Hematopoietic multipotent progenitor cell treated with erythropoietin and hydrocortisone succinate and interleukin-3 and kit ligand, for 6 days (in vitro differentiated cells): Measurements from ENCODE around the gene LRP1.

Experiments used
- DNase-seq: peaks from one replicate; pipeline ENCODE4 v3.0.0-alpha.2; 2015

The LRP1 gene

GRCh38 chr12:57215065-57215464, 86.8 kb downstream of the LRP1 start:
- no peak for DNase-seq

DNA sequence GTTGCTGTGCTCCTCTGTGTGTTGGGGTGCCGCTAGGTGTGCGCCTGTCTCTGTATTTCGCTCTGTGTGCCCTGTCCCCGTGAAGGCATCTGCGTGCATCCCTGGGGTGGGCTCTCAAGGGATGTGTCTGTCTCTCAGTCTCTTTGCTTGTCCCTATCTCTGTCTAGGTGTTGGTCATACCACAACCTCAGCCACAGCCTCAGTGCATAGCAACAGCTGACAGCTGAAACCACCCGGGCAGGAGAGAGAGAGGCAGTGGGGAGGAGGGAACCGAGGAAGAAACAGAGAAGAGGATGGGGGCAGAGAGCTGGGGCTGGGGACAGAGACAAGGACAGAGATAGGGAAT, 87.4 kb downstream of the LRP1 start:
- peak; percentile 59 for DNase-seq

- no peak for DNase-seq
These were observed 88.0 kb downstream of the LRP1 start, which contains the start of gene NXPH4 for GRCh38 chr12:57216014-57216911. Gene NXPH4 (plus strand): TSS chr12:57216794. CDS start chr12:57216970, 176 bp downstream.

- no peak for DNase-seq
These were observed 88.9 kb downstream of the LRP1 start for GRCh38 chr12:57216921-57217879.

DNA sequence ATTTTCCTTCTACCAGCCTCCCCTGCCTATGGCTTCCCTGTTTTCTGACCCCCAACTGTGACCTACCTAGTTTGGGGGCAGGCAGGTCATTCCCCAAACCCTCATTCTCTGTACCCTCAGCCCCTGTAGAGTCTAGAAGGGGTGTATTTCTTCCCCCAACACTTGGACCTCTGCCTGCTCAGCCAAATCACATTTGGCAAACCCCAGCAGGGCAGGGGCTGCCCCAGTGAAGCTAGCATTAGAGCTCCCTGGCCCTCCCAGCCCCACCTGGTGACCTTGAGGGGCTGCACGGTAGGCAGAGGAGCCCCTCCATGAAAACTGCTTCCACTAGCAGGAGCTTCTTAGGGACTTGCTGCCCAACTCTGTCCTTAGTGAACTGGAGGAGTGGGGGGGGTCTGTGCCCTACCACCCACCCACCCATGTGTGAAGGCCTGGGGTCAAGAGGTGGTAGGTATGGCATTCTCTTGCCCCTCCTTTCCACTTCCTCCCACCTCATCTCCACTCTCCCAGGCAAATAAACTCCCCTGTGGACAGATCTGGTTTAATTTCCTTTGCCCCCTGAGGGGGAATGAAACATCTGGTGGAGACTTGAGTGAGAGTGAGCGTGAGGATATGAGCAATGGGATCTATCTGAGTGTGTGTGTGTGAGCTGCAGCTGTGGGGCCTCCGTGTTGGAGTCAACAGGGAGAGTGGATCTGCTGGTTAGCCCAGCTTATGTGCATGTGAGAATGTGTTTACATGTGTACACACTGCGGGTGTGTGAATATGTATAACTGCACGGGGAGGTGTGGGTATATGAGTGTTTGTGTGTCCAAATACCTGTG, 90.0 kb downstream of the LRP1 start:
- no peak for DNase-seq

DNA sequence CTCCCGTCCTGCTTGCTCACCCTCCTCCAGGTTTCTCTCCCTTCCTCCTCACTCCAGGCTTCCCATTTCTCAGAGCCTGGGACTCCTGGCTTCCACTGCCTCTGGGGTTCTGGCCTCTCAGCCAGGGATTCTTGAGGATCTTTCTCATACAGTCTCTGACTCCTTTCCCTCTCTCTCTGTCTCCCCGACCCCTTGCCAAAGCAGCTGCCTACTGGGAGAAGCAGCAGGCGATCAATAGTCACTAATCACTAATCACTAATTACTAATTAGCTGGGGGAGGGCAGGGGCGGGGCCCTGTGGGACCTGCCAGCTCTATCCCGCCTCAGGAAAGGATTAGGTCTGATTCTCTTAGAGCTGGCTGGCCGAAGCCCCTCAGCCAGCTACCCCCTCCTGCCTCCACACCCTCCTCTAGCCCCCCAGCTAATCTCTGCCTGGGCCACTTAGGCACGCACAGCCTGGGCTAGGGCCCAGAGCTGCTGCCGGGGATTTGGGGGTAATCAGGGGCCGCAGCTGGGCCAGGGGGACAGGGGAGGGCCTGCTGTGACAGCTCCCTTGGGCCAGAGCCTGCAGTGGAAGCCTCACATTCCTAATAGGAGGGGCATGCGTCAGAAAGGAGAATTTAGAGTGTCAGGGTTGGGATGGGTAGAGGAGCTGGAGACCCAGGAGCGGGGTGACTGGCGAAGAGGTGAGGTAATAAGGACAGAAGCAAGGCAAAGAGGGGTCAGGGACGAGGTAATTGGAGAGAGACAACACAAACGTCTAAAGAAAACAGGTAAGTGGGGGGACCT, 91.1 kb downstream of the LRP1 start:
- no peak for DNase-seq

DNA sequence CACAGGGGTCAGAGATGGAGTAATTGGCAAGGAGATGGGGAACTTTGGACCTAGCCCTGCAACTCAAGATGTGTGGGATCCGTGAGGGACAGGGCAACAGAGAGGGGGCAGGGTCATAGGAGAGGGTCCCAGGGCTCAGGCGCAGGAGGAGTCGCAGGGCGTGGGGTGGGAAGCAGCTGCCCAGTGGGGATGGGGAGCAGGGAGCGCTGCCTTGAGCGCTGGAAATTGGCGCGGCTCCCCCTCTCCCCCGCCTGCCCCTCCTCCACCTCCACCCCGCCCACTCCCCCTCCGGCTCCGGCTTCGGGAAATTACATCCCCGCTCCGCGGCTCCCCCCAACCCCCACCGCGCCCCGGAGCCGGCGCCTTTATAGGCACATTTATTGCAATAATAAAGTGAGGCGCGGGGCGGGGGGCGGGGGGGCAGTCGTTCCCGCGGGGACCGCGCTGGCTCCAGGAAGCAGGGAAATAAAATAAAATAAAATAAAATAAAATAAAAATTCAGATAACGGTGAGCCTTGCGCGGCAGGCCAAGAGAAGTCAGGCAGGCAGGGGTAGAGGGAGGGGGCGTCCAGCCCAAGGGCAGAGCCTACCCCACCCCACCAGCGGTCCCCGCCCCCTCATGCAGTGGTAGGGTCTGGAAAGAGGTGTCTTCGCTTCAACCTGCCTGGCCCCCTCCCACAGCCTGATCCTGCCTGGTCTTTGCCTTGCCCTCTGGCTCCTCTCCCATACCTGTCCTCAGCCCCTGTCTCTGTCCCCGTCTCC, 91.9 kb downstream of the LRP1 start:
- no peak for DNase-seq

GRCh38 chr12:57220770-57221168, 92.5 kb downstream of the LRP1 start:
- no peak for DNase-seq

- no peak for DNase-seq
These were observed 93.1 kb downstream of the LRP1 start for GRCh38 chr12:57221169-57221917.

DNA sequence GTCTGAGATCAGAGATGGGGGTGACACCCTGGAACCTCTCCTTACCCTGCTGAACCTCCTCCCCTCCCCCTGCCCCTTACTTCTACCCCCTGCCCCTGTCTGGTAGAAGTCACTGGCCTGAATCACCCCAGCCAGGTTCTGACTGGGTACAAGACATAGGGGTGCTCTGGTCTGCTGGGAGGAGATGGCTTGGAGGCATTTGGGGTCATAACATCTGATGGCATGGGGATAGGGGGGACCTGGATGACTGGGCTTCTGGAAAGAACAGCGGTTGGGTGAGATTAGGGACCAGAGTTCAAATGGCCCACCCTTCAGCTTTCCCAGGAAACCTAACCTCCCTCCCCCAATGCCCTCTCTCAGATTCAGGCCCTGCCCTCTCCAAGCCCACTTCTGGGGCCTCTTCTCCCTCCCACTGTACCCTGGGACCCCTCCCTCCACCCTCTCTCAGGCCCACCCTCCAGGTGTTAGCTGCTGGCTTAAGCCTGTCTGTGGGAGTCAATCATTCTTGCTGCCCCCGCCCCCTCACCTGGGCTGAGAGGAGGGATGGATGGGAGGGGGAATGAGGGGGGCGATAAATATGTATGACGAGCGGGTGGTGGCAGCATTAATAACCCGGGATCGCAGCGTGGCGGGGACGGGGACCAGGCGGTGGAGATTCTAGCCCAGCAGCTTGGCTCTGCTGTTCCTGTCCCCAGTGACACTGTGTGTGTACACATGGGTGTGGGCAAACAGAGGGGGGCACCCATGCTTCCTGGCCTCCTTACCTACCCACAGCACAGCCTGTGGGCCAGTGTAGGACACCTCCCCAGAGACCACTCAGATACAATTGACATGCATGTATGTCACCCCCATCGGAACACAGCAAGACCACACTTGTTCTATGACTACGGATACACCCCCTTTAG, 94.3 kb downstream of the LRP1 start:
- peak; percentile 9 for DNase-seq

- peak; percentile 16 for DNase-seq
These were observed 95.2 kb downstream of the LRP1 start for GRCh38 chr12:57223191-57224165.

- DNase-seq: no peak
These were observed 96.1 kb downstream of the LRP1 start for GRCh38 chr12:57224278-57224972.

DNA sequence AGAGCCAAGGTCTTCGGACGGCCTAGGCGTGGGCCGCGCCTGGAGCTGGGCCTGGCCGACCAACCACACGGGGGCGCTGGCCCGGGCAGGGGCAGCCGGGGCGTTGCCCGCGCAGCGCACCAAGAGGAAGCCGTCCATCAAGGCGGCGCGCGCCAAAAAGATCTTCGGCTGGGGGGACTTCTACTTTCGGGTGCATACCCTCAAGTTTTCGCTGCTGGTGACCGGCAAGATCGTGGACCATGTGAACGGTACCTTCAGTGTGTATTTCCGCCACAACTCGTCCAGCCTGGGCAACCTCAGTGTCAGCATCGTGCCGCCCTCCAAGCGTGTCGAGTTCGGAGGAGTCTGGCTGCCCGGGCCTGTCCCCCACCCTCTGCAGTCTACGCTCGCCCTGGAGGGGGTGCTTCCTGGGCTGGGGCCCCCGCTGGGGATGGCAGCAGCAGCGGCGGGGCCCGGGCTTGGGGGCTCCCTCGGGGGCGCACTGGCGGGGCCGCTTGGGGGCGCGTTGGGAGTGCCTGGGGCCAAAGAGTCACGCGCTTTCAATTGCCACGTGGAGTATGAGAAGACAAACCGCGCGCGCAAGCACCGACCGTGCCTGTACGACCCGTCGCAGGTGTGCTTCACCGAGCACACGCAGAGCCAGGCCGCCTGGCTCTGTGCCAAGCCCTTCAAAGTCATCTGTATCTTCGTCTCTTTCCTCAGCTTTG, 96.8 kb downstream of the LRP1 start:
- peak; percentile 86 for DNase-seq

- peak; percentile 24 for DNase-seq
These were observed 97.5 kb downstream of the LRP1 start for GRCh38 chr12:57225680-57226210.

DNA sequence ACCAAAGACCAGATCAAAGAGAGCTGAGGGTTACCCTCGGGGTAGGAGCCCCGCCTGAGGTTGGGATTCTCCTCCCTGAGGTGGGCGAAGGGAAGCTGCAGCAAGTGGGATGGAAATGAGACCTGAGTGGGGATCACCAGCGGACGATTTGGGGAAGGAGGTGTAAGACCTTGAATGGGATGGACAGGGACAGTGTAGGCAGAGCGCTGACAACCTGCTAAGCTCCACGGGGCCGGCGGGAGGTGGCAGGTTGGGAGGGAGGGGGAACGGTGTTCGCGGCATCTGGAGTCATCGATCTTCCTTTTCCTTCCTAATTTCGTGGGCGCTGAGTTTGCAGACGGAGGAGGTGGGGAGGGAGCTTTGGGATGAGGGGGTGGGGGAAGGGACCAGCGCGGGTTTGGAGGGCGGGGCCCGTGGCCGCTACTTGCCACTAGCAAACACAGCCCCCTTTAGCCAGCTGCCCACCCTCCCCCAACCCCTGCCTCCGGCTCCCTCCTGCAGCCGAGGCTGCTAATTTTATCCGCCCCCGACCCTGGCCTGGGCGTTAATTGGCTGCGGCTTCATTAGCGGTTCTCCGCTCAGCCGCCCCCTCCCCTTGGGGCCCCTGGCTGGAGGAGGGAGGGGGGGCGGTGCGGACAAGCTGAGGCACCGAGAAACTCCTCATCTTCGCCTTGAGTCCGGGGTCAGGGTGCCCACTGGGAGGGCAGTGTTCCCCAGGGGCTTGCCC, 98.5 kb downstream of the LRP1 start:
- DNase-seq: peak; percentile 28
